Right lobe of liver (tissue), 6 donors: ENCODE measurements around the gene RIBC2. TPM values are rescaled to one million over a fixed set of nuclear protein-coding genes. Genes with fewer than 3 reads are reported as not detected.
A peak's percentile ranks its signal among the peaks of the same experiment; 100 is the strongest.

Source experiments
- ATAC-seq, 4 donors: fragments of 200-7000 bp; cut with Tn5 transposase; one replicate each; pipeline ENCODE4 v1.9.1; 2020; ENCODE audit warnings: mild to moderate bottlenecking in 4 of 4, moderate library complexity in 4 of 4
- DNase-seq, 3 donors: peaks; one replicate each; pipeline ENCODE4 v3.0.0-alpha.2; 2020
- H3K27ac ChIP-seq, 3 donors: fragments of 200-600 bp; one replicate each; pipeline ENCODE4 v1.8.0; 2022
- H3K27me3 ChIP-seq, 2 donors: fragments of 200-600 bp; one replicate each; pipeline ENCODE4 v1.8.0; 2022
- H3K36me3 ChIP-seq, 4 donors: fragments of 200-600 bp; sonication (generic) in 1 of 4; one replicate each; pipeline versions ENCODE4 v1.5.1 to v1.8.0; 2017 to 2022; ENCODE audit warnings: control low read depth in 1 of 4
- H3K4me1 ChIP-seq, 4 donors: fragments of 200-600 bp; sonication (generic) in 1 of 4; one replicate each; pipeline versions ENCODE4 v1.5.1 to v1.8.0; 2017 to 2022; ENCODE audit warnings: control low read depth in 1 of 4
- H3K4me3 ChIP-seq, 3 donors: fragments of 200-600 bp; one replicate each; pipeline ENCODE4 v1.8.0; 2022
- H3K9me3 ChIP-seq, 4 donors: fragments of 200-600 bp; sonication (generic) in 1 of 4; one replicate each; pipeline versions ENCODE4 v1.5.1 to v1.8.0; 2017 to 2022; ENCODE audit warnings: control low read depth in 1 of 4
- CTCF ChIP-seq, 4 donors: fragments of 200-600 bp in 3 of 4; fragments of 450-650 bp in 1 of 4; IDR thresholded peaks; one replicate each; pipeline versions ENCODE4 v1.5.1 to v1.8.0; 2016 to 2022; ENCODE audit warnings: antibody characterized with exemption in 4 of 4, mild to moderate bottlenecking in 2 of 4
- POLR2A ChIP-seq: fragments of 450-650 bp; IDR thresholded peaks from one replicate; pipeline ENCODE4 v1.6.1; 2017; ENCODE audit warnings: antibody characterized with exemption, mild to moderate bottlenecking
- WGBS: methylation state at CpG from one replicate; pipeline ENCODE4 v1.1.6; 2018; ENCODE audit warnings: low coverage, low lambda C conversion rate; ENCODE audit not compliant: insufficient coverage; ENCODE audit errors: missing lambda C conversion rate; 5-methylcytosine and 5-hydroxymethylcytosine counted together
- intact Hi-C, 2 donors: fragments of 100-400 bp; cut with DNase I; formaldehyde crosslinking; loops; one replicate each; pipeline versions ENCODE4 v1.11.2 to v1.14.1; 2022
- total RNA-seq, 6 experiments: library from RNA; depleted of rRNA in 2 of 6; stranded (reverse); fragments of >200 nt in 2 of 6; fragmentation: NEBNext Ultra II Directional in 3 of 6; extraction: Animal tissue kit (Norgen Biotek cat#: 25700) in 3 of 6; gene quantifications; one replicate each; pipeline versions ENCODE4 v1.1.0 to v1.2.4, GENCODE V29; 2016 to 2023
- donor health status: DM: no; HTN: yes; CAD: no.
- donor health status: DM: no; HTN: no; CAD: no.
- donor health status: DM: no; HTN: no; CAD: no.
- donor health status: DM: no; HTN: yes; CAD: no.
- donor health status: DM: no; HTN: yes; CAD: no.

Gene RIBC2
- total RNA-seq, 6 experiments from 2014 or later = 0.18 to 0.87 TPM; not detected in 4

- Histone ChIP-seq H3K4me1 (no peaks in the 10 kb centered on the region), H3K27ac (no peak overlapping the region), H3K27me3 (no peaks in the 10 kb centered on the region), H3K4me3 (no peak overlapping the region), H3K36me3 (no peaks in the 10 kb centered on the region), H3K9me3 (no peaks in the 10 kb centered on the region)
- ATAC-seq (no peak), DNase-seq (peak in 1 of 3 donors; percentile 21)
- TF ChIP-seq POLR2A (no peak), CTCF (IDR thresholded peaks at IDR 0.05) (no peak)
- intact Hi-C loops = no loop called here
- 83% methylated on average over 10 of the region's 19 CpGs for WGBS
Observed at GRCh38 chr22:45428391-45429385, 15.2 kb downstream of the RIBC2 start.

- no peak for ATAC-seq
- Histone ChIP-seq H3K4me3 (no peak overlapping the region), H3K27ac (no peak overlapping the region), H3K4me1 (no peaks in the 10 kb centered on the region), H3K36me3 (no peaks in the 10 kb centered on the region), H3K27me3 (no peaks in the 10 kb centered on the region), H3K9me3 (no peaks in the 10 kb centered on the region)
- WGBS = 94% methylated on average over 3 of the region's 10 CpGs
- DNase-seq = peak in 1 of 3 donors; percentile 37
- intact Hi-C loops = no loop called here
- TF ChIP-seq CTCF (IDR thresholded peaks at IDR 0.05) = no peak
- no peak for TF ChIP-seq POLR2A
Observed at GRCh38 chr22:45429424-45429823, 15.9 kb downstream of the RIBC2 start.

- no peaks in the 10 kb centered on the region for H3K9me3 ChIP-seq
- DNase-seq = peak in 1 of 3 donors; percentile 38
- 77% methylated on average over 3 of the region's 18 CpGs for WGBS
Observed at GRCh38 chr22:45429981-45430775, 16.7 kb downstream of the RIBC2 start.

More at GRCh38 chr22:45429981-45430775, 16.7 kb downstream of the RIBC2 start:
- H3K4me1 ChIP-seq = peaks cover 0 to 1% (median 0%) of the 10 kb centered on the region in 4 donors
- no peak for ATAC-seq
- intact Hi-C loops = loop anchor here (5.0 kb wide), 2 partner anchors 158 to 163 kb away; no protein-coding TSS in a partner anchor
- no peak for TF ChIP-seq CTCF (IDR thresholded peaks at IDR 0.05)
- TF ChIP-seq POLR2A = no peak
- H3K27ac ChIP-seq = no peak overlapping the region
- no peaks in the 10 kb centered on the region for H3K36me3 ChIP-seq
- H3K27me3 ChIP-seq = no peaks in the 10 kb centered on the region
- no peak overlapping the region for H3K4me3 ChIP-seq
